ENCODE results near the gene GPR18. TPM values are rescaled to one million over a fixed set of nuclear protein-coding genes. Genes with fewer than 3 reads are reported as not detected.

GPR18 gene
- total RNA-seq, 1 experiment from 2014 or later, result not detected

DNA sequence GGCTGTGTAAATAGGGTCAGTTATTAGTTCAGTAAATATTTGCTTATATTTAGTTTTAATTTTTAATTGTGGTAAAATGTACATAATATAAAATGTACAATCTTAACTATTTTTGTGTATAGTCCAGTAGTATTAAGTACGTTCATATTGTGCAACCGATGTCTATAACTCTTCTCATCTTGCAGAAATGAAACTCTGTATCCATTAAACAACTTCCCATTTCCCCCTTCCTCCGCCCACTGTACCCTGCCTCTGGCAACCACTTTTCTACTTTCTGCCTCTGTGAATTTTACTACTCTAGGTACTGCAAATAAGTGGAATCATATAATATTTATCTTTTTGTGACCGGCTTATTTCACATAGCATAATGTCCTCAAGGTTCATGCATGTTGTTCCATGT, 33.1 kb downstream of the GPR18 start:
- intact Hi-C loops (cut with micrococcal nuclease; ENCODE audit: unreplicated experiment), result no loop called here
- no peaks in the 10 kb centered on the region for H3K9me3 ChIP-seq
- H3K27me3 ChIP-seq (replicated peaks; ENCODE audit: control insufficient read depth, insufficient read depth, low read length), result no peaks in the 10 kb centered on the region
- no peak overlapping the region for H3K4me3 Mint-ChIP-seq (ENCODE audit: unreplicated experiment)
- H3K4me1 Mint-ChIP-seq (ENCODE audit: low read depth, unreplicated experiment), result peaks cover 15% of the 10 kb centered on the region
- no peaks in the 10 kb centered on the region for H3K9me3 Mint-ChIP-seq (ENCODE audit: unreplicated experiment)
- peaks cover 12% of the 10 kb centered on the region for H3K36me3 Mint-ChIP-seq (ENCODE audit: insufficient read depth, unreplicated experiment)
- CTCF ChIA-PET, result no interaction called here
- no peaks in the 10 kb centered on the region for H3K4me1 ChIP-seq
- H3K4me3 ChIP-seq (ENCODE audit: low read depth, low read length), result no peak overlapping the region
- H3K27me3 Mint-ChIP-seq (ENCODE audit: insufficient read depth, unreplicated experiment), result no peaks in the 10 kb centered on the region
- no peaks in the 10 kb centered on the region; the same call in 1 of the 2 replicates for H3K36me3 ChIP-seq (ENCODE audit: control insufficient read depth, insufficient read depth, low read length)
- POLR2A ChIA-PET, result no interaction called here
- TF ChIP-seq, protein P1, sequence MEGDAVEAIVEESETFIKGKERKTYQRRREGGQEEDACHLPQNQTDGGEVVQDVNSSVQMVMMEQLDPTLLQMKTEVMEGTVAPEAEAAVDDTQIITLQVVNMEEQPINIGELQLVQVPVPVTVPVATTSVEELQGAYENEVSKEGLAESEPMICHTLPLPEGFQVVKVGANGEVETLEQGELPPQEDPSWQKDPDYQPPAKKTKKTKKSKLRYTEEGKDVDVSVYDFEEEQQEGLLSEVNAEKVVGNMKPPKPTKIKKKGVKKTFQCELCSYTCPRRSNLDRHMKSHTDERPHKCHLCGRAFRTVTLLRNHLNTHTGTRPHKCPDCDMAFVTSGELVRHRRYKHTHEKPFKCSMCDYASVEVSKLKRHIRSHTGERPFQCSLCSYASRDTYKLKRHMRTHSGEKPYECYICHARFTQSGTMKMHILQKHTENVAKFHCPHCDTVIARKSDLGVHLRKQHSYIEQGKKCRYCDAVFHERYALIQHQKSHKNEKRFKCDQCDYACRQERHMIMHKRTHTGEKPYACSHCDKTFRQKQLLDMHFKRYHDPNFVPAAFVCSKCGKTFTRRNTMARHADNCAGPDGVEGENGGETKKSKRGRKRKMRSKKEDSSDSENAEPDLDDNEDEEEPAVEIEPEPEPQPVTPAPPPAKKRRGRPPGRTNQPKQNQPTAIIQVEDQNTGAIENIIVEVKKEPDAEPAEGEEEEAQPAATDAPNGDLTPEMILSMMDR (IDR thresholded peaks at IDR 0.05; ENCODE audit: insufficient read depth in 1 of 2, low read depth in 1 of 2, low read length in 1 of 2, severe bottlenecking in 1 of 2, unreplicated experiment in 1 of 2), result no peak
- no TSS peak for BruUV-seq (replicated peaks)
- H3K27ac Mint-ChIP-seq (ENCODE audit: unreplicated experiment), result no peak overlapping the region
- no peak for DNase-seq

GRCh38 chr13:99224021-99224420, 34.2 kb downstream of the GPR18 start:
- no peaks in the 10 kb centered on the region for H3K9me3 Mint-ChIP-seq (ENCODE audit: unreplicated experiment)
- H3K27ac Mint-ChIP-seq (ENCODE audit: unreplicated experiment), result no peak overlapping the region
- POLR2A ChIA-PET, result no interaction called here
- no peaks in the 10 kb centered on the region for H3K9me3 ChIP-seq
- peaks cover 10% of the 10 kb centered on the region for H3K36me3 Mint-ChIP-seq (ENCODE audit: insufficient read depth, unreplicated experiment)
- H3K4me1 Mint-ChIP-seq (ENCODE audit: low read depth, unreplicated experiment), result peaks cover 10% of the 10 kb centered on the region
- TF ChIP-seq, protein P1 (IDR thresholded peaks at IDR 0.05; ENCODE audit: insufficient read depth in 1 of 2, low read depth in 1 of 2, low read length in 1 of 2, severe bottlenecking in 1 of 2, unreplicated experiment in 1 of 2), result no peak
- no peaks in the 10 kb centered on the region for H3K4me1 ChIP-seq
- no peaks in the 10 kb centered on the region for H3K27me3 Mint-ChIP-seq (ENCODE audit: insufficient read depth, unreplicated experiment)
- H3K4me3 ChIP-seq (ENCODE audit: low read depth, low read length), result no peak overlapping the region
- CTCF ChIA-PET, result interaction anchor here (0.6 kb wide), 1 partner anchor 151 kb away, joined by 4 read pairs; no protein-coding TSS in a partner anchor
- no peak overlapping the region for H3K4me3 Mint-ChIP-seq (ENCODE audit: unreplicated experiment)
- intact Hi-C loops (cut with micrococcal nuclease; ENCODE audit: unreplicated experiment), result no loop called here
- DNase-seq, result no peak
- no peaks in the 10 kb centered on the region for H3K27me3 ChIP-seq (replicated peaks; ENCODE audit: control insufficient read depth, insufficient read depth, low read length)
- no TSS peak for BruUV-seq (replicated peaks)
- H3K36me3 ChIP-seq (ENCODE audit: control insufficient read depth, insufficient read depth, low read length), result no peaks in the 10 kb centered on the region; the same call in 1 of the 2 replicates

DNA sequence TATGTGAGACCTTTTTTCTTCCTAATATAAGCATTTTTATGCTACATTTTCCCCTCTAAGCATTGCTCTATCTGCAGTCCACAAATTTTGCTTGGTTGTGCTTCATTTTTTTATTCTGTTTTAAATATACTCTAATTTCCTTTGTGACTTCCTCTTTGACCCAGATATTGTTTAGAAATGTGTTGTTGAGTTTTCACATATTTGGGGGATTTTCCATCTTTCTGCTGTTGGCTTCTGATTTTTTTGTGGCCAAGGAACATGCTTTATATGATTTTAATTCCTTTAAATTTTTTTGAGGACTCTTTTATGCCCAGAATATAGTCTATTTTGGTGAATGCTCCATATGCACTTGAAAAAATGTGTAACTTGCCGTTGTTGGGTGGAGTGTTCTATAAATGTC, 34.6 kb downstream of the GPR18 start:
- intact Hi-C loops (cut with micrococcal nuclease; ENCODE audit: unreplicated experiment), result no loop called here
- Histone ChIP-seq H3K27me3 (replicated peaks; ENCODE audit: control insufficient read depth, insufficient read depth, low read length) (no peaks in the 10 kb centered on the region), H3K4me1 (no peaks in the 10 kb centered on the region), H3K4me3 (ENCODE audit: low read depth, low read length) (no peak overlapping the region), H3K9me3 (no peaks in the 10 kb centered on the region), H3K36me3 (ENCODE audit: control insufficient read depth, insufficient read depth, low read length) (no peaks in the 10 kb centered on the region; the same call in 1 of the 2 replicates)
- Mint-ChIP-seq H3K9me3 (ENCODE audit: unreplicated experiment) (no peaks in the 10 kb centered on the region), H3K4me3 (ENCODE audit: unreplicated experiment) (no peak overlapping the region), H3K27me3 (ENCODE audit: insufficient read depth, unreplicated experiment) (no peaks in the 10 kb centered on the region), H3K36me3 (ENCODE audit: insufficient read depth, unreplicated experiment) (peaks cover 8% of the 10 kb centered on the region), H3K27ac (ENCODE audit: unreplicated experiment) (no peak overlapping the region), H3K4me1 (ENCODE audit: low read depth, unreplicated experiment) (peaks cover 8% of the 10 kb centered on the region)
- ChIA-PET POLR2A (no interaction called here), CTCF (no interaction called here)
- TF ChIP-seq, protein P1 (IDR thresholded peaks at IDR 0.05; ENCODE audit: insufficient read depth in 1 of 2, low read depth in 1 of 2, low read length in 1 of 2, severe bottlenecking in 1 of 2, unreplicated experiment in 1 of 2), result no peak
- no peak for DNase-seq
- BruUV-seq (replicated peaks), result no TSS peak
